GM10847 (cell line): ENCODE measurements around the gene PKD1.

Experiments
- POLR2A ChIP-seq: IDR thresholded peaks from 2 replicates; pipeline ENCODE4 v1.6.1; 2011; ENCODE audit not compliant: insufficient read length; ENCODE audit errors: extremely low read depth

Gene PKD1

GRCh38 chr16:2092256-2092620 is 43.5 kb downstream of the PKD1 start:
- TF ChIP-seq POLR2A: no peak

DNA sequence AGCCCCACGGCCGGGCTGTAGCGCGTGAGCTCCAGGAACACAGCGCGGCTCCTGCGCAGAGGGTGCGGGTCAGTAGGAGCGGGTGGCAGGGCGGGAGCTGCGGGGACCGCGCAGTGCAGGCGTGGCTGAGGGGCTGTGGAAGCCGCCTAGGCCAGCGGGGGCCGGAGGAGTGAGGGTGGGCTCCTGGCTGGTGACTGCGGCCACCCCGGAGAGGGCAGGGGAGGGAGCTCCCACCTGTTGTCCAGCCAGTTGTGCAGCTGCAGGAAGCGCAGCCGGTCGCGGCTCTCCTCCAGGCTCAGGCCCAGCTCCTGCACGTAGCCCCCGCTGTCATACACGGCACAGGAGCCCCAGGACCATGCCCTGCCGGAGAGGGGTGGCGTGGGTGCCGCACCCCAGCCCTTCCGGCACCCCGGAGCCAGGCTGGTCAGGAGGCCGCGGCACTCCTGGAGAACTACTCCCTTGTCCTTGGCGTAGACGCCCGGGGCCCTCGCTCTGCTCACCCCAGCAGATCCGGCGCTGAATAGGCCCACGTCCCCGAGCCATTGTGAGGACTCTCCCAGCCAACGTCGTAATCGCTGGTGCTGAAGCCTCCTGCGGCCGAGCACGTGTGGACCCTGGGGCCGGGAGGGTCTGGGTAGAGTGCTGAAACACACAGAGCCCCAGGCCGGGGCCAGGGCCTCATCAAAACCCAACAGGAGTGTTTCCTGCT is 44.0 kb downstream of the PKD1 start:
- TF ChIP-seq POLR2A: no peak

DNA sequence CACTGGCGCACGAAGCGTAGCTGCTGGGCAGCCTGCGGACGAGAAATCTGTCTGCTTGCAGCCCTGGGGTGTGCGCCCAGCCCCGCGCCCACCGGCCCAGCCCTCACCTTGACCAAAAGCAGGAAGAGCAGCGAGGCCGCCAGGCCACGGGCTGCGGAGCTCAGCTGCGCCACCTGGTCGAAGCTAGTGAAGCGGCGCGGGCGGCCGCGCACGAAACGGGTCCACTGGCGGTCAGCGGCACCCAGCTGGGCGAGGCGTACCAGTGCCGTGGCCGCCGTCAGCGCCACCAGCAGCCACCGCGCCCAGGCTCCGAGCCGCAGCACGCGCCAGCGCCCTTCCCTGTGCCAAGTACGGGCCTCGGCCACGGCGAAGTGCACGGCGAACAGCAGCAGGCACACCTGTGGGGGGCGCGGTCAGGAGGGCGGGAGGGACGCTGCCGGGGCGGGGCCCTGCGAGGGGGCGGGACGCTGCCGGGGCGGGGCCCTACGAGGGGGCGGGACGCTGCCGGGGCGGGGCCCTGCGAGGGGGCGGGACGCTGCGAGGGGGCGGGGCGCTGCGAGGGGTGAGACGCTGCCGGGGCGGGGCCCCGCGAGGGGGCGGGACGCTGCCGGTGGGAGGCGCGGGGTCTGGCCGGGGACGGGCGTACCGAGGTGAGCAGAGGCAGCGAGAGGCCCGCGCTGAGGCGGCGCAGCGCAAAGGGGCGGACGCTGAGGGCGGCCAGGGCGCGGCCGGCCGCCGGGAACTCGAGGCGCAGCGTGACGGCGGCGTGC is 44.7 kb downstream of the PKD1 start:
- no peak for TF ChIP-seq POLR2A

- TF ChIP-seq POLR2A: no peak
Measured at GRCh38 chr16:2090481-2090776, 45.3 kb downstream of the PKD1 start.

DNA sequence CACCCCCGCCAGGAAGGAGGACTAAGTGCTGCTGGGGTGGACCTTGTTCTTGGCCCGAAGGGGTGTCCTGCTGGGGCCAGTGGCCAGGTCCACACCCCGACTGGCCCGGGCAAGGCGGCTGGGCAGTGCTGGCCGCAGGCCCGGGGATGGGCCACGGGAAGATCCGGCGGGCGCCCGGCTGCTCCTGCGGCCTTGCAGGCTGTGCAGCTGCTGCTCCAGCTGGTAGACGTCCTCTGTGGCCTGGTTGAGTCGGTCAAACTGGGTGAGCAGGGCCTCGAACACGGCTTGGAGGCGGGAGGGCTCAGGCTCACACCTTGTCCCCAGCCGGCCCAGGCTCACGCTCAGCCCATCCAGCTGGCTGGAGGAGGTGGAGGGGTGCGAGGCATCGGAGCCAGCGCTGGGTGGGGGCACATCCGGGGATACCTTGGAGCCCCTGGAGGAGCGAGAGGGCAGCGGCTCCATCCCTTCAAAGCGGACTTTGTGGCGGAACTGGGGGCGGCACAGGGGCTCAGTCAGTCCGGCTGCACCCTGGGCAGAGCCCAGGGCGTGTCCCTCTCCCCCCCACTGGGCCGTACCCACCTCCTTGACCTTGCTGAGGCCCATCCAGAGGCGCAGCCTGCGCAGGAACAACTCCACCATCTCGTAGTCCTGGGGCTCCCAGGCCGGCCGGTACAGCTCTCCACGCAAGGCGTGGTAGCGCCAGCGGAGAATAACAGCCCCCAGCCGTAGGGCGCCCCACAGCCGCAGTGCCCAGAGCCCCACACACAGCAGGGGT is 45.8 kb downstream of the PKD1 start:
- no peak for TF ChIP-seq POLR2A

- no peak for TF ChIP-seq POLR2A
Measured at GRCh38 chr16:2088759-2089358, 46.8 kb downstream of the PKD1 start.

GRCh38 chr16:2087748-2088631 is 47.7 kb downstream of the PKD1 start:
- TF ChIP-seq POLR2A: no peak

GRCh38 chr16:2086812-2087747 is 48.6 kb downstream of the PKD1 start:
- no peak for TF ChIP-seq POLR2A

GRCh38 chr16:2086106-2086742 is 49.5 kb downstream of the PKD1 start:
- TF ChIP-seq POLR2A: no peak

GRCh38 chr16:2085669-2086068 is 50.0 kb downstream of the PKD1 start:
- TF ChIP-seq POLR2A: no peak

DNA sequence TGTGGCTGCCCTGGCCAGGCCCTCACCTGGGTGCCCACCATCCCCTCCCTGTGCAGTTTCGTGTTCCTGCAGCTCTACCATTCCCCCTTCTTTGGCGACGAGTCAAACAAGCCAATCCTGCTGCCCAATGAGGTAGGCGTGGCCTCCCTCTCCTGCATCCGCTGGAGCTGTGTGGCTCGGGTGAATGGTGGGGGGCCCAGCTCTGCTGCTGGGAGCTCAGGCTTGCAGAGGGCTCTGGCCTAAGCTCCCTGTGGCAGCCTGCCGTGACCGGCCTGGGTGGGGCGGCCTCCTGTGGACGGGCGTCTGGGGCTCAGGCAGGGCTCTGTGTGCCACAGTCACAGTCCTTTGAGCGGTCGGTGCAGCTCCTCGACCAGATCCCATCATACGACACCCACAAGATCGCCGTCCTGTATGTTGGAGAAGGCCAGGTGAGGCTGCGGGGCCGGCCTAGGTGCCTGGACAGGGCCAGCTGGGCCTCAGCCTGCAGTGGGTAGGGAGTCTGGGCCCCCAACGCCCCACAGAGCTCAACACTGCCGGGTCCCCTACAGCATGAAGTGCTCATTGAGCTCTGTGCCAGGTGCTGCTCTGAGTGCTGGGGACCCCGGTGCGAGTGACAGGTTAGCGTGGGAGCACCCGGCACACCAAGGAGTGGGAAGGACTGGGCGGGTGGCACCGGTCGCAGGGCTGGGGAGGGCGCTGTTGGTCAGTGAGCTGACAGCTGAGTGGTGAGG is 50.6 kb downstream of the PKD1 start:
- TF ChIP-seq POLR2A: no peak

DNA sequence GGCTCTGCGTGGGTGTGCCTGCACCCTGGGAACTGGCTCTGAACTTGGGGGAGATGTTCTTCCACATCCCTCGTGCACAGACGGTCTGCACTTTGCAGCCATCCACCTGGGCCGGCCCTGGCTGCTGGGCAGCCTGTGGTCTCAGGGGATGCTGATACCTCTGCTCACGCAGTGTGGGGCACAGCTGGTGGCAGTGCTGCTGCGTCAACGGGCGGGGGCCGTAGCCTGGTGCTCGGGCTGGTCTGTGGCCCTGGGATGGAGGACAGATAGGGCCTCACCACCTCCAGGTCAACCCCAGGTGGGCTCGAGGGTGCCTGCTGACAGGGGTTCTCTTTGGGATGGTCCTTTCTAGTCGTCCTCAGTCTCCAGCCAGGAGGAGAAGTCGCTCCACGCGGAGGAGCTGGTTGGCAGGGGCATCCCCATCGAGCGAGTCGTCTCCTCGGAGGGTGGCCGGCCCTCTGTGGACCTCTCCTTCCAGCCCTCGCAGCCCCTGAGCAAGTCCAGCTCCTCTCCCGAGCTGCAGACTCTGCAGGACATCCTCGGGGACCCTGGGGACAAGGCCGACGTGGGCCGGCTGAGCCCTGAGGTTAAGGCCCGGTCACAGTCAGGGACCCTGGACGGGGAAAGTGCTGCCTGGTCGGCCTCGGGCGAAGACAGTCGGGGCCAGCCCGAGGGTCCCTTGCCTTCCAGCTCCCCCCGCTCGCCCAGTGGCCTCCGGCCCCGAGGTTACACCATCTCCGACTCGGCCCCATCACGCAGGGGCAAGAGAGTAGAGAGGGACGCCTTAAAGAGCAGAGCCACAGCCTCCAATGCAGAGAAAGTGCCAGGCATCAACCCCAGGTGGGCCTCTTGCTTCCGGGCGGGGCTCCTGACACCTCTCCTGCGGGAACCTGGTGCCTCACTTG is 51.6 kb downstream of the PKD1 start:
- TF ChIP-seq POLR2A: no peak
